Renal pelvis (tissue), 12 donors: ENCODE measurements around the gene EEF1A2. TPM values are rescaled to one million over a fixed set of nuclear protein-coding genes. Genes with fewer than 3 reads are reported as not detected.

Experiments used
- DNase-seq: peaks from one replicate; pipeline ENCODE4 v3.0.0-alpha.2; 2013
- long read RNA-seq, 16 experiments: transcript quantifications; one replicate each; lab custom pipeline, GENCODE V29; 2026
- polyA plus RNA-seq, 3 donors: library from polyadenylated mRNA; unstranded; fragments of 120-200 nt; gene quantifications; one replicate each; pipeline ENCODE4 v1.2.1, GENCODE V29; 2013; ENCODE audit not compliant: insufficient read length in 3 of 3

EEF1A2 gene
- polyA plus RNA-seq = 1 to 10 TPM in 2 of 3 donors, under 1 TPM in 1; 0.96 to 2.4 (median 1.2) TPM
- long read RNA-seq, donor 1, partial matches to known transcripts = 1,121 of 1,173 reads
- long read RNA-seq, donor 1, other reads (novel, unspliced or antisense) = 52 of 1,173 reads
- long read RNA-seq, donor 2, partial matches to known transcripts = 1,678 of 1,729 reads
- long read RNA-seq, donor 2, other reads (novel, unspliced or antisense) = 50 of 1,729 reads
- long read RNA-seq, donor 3, partial matches to known transcripts = 1,045 of 1,081 reads
- long read RNA-seq, donor 3, other reads (novel, unspliced or antisense) = 36 of 1,081 reads
- long read RNA-seq, donor 4, partial matches to known transcripts = 1,609 of 1,675 reads
- long read RNA-seq, donor 4, other reads (novel, unspliced or antisense) = 66 of 1,675 reads
- long read RNA-seq, donor 5 = 0 reads
- long read RNA-seq, donor 6 = 0 reads
- long read RNA-seq, donor 7 = 0 reads
- long read RNA-seq, donor 8 = 0 reads
- long read RNA-seq, donor 9, partial matches to known transcripts = 0 of 1 reads
- long read RNA-seq, donor 9, other reads (novel, unspliced or antisense) = 0 of 1 reads
- long read RNA-seq, donor 10, partial matches to known transcripts = 1,635 of 1,688 reads
- long read RNA-seq, donor 10, other reads (novel, unspliced or antisense) = 53 of 1,688 reads
- long read RNA-seq, donor 11 = 0 reads
- long read RNA-seq, donor 12, partial matches to known transcripts = 0 of 1 reads
- long read RNA-seq, donor 12, other reads (novel, unspliced or antisense) = 0 of 1 reads
- long read RNA-seq, donor 13 = 0 reads
- long read RNA-seq, donor 14, partial matches to known transcripts = 2,331 of 2,401 reads
- long read RNA-seq, donor 14, other reads (novel, unspliced or antisense) = 70 of 2,401 reads
- long read RNA-seq, donor 15, partial matches to known transcripts = 0 of 4 reads
- long read RNA-seq, donor 15, other reads (novel, unspliced or antisense) = 0 of 4 reads
- long read RNA-seq, donor 16, partial matches to known transcripts = 0 of 2 reads
- long read RNA-seq, donor 16, other reads (novel, unspliced or antisense) = 0 of 2 reads

DNA sequence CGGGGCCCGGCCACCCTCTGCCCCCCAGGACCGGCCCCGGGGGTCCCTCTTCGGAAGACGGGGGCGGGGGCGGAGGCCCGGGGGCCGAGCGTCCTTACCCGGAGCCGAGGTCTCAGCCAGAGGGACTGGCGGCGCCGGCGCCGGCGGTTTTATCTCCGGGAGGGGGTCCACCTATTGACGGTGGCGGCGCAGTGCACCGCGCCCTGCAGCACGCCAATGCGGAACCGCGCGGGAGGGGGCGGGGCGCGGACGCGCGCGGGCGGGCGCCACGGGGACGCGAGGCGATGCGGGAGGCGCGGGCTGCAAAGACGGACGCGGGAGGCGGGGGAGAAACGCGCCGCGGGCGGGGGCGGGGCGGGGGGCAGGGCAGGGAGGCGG, at the start of gene EEF1A2:
TSS of gene EEF1A2 (minus strand) at position 124 of the 378 bp plus-strand sequence. CDS start 1,320 bp downstream, outside the sequence.
- no peak for DNase-seq

DNA sequence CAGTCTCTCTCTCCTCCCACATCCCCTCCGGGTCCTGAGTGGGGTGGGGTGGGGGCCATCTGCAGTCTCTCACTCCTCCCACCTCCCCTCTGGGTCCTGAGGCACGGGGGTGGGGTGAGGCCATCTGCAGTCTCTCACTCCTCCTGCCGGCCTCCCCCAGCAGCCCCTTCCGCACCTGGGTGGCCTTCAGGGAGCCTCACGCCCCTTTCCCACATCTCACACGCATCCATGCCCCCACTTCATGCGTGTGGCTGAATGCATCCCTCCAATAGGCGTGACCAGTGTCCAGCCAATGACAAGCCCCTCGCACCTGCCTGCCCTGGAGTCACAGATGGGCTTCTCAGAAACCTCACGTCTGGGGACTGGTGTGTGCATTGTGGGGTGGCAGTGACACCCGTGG, 49.7 kb upstream of the EEF1A2 start:
- no peak for DNase-seq

DNA sequence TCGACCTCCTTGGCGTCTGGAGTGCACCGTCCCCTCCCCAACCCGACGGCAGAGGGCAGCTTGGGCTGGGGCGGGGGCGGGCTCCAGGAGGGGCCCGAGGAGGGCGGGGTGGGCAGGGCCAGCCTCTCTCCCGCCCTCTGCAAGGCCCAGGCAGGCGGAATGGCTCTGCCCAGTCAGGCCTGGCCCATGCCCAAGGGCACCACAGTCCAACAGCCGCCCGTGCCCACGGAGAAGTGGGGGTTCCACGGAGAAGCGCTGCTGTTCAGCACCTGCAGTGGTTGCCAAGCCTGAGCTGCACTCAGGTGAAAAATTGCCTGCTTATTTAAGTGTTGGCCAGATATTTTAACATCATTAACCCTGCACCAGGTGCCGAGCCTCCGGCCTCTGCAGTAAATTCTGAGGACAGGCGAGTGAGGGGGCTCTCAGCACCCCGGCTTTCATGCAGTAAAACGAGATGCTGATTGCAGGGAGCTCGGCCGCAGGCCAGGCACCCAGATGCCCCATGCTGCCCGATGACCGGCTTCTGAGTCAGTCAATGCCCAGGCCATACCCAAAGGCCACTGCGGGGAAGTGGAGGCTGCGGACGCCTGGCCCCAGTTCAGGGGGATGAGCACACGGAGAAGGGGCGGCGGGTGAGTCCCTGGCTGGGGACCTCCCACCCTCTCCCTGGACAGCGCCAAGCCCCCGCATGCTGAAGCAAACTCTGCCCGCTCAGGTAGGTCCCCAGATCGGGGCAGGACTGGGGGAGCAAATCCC, 49.0 kb upstream of the EEF1A2 start, which contains the start of gene SRMS:
TSS of gene SRMS (minus strand) at position 25 of the 756 bp plus-strand sequence. CDS start 286 bp downstream, outside the sequence.
- DNase-seq = no peak

DNA sequence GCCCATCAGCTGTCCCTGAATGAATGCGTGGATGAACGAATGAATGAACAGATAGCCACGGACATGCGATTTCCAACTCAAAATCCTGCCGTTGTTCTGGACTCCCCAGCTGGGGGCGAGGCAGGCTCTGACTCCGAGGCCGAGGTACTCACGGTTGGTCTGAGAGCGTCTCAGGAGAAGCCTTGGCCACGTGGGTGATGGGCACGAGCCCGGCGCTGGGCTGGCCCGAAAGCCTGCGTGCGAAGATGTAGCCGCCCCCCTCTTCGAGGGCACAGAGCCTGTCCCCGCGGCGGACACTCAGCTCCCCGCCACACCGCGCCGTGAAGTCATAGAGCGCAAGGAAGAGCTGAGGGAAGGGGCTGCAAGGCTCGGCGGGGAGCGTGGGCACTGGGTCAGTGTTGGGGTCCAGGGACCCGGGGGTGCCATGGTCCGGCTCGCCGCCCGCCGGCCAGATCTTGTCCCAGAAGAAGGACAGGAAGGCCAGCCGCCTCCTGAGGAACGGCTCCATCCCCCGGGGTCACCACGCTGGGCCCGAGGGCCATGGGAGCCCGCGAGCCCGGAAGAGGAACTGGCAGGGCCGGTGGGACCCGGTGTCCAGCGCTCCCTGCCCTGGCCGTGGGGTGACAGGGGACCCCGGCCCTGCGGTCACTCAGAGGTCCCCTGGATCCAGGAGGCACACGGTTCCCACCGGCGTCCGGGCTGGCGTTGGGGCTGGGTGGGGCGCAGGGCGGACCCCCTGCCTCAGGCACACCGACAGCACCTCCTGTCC, 48.3 kb upstream of the EEF1A2 start:
- DNase-seq = no peak

DNA sequence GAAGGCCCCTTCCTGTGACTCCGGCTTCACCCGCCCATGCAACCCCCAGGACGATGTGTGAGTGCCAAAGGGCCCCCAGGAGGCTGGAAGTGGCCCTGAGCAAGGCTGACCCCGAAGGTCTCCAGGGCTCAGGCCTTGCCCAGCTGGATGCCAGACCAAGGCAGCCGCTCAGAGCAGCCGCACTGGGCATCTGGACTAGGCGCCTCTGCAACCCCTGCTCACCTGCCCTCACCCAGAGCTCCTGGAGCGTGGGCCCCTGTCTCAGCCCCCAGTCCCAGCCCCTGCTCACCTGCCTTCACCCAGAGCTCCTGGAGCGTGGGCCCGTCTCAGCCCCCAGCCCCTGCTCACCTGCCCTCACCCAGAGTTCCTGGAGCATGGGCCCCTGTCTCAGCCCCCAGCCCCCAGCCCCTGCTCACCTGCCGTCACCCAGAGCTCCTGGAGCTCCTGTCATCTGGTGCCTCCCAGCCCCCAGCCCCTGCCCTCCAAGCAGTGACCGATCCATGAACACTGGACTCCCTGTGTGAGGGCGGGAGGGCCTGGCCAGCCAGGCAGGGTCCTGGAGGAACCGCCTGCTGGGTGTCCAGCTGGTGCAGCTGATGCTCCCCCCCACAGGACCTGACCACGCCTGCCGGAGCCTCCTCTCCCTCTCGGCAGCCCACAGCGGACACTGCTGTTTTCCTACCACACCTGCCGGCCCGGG, 47.5 kb upstream of the EEF1A2 start:
- no peak for DNase-seq

DNA sequence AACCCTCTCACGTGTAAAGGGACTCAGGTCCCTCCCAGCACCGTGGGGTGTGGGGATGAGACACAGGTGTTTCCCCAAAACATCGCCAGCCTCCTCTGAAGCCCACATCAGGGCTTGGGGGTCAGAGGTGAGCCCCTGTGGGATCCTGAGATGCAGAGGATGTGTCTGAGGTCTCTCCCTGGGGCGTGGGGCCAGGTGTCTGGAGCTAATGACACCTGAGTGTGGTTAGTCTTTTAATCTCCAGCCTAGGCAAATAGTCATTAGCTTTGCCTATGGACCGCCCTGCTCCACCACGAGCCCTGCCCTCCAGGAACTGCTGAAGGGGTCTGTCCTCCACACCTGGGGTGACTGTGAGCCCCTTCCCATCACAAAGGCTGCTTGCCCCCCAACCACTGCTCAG, 46.9 kb upstream of the EEF1A2 start:
- DNase-seq = no peak

DNA sequence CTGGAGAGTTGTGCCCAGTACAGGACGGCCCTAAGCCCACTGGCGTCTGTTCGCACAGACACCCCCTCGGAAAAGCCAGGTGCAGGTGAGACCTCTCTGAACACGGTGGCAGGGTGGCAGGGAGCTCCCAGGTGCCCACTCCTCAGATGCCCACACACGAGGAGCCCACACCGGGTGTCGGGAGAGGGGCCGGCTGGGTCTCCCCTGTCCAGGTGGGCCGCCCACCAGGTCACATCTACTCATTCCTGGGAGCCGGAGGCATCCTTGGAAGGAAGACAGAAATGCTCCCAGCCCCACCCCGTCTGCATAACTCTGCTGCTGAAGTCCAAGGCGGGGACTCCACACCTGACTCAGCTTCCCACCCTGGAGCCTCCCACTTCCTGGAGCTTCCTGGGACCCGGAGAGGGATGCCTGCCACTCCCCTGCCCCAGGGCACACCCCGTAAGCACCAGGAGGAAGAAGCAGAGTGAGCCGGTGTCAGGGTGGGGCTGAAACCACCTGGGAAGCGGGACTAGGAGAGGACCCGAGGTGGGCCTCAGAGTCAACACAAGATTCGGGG, 46.2 kb upstream of the EEF1A2 start:
- no peak for DNase-seq

DNA sequence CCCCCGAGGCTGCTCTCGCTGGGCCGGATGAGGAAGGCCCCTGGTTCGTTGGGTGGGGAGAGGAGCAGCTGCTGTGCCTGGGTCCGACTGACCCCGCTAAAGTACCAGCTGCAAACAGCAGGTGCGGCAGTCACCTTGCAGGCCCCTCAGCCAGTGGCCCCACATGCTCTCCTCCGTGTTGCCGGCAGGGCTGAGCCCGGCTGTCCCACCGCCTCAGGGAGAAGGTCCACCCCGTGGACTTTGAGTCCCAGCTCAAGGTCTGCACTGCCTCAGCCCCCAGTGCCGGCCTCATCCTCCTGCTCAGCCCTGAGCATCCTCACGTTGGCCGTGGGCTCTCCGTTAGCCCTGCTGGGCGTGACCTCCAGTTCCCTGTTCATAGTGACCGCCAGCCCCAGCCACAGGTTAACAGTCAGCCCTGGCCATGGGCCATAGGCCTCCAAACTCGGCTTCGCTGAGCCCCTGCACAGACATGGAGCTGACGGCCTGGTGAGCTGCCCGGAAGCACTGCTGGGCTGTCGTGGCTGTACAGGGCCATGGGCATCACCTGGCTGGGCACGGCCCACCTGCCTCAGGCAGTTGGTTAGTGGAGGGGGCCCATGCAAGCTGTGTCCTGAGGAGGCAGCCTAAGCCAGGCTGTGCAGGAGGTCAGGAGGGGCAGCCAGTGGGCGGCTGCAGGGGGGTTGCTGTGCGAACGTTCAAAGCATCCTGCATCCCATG, 45.5 kb upstream of the EEF1A2 start:
- no peak for DNase-seq

DNA sequence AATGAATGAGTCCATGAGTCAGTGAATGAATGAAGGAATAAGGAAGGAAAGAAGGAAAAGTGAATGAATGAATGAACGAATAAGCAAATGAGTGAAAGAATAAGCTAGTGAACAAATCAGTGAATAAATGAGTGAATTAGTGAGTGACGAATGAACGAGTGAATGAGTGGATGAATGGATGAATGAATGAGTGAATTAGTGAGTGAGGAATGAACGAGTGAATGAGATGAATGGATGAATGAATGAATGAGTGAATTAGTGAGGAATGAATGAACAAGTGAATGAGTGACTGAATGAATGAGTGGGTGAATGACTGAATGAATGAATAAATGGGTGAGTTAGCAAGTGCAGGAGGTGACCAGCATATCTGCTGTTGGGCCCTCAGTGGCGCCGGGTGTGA, 44.9 kb upstream of the EEF1A2 start:
- no peak for DNase-seq

DNA sequence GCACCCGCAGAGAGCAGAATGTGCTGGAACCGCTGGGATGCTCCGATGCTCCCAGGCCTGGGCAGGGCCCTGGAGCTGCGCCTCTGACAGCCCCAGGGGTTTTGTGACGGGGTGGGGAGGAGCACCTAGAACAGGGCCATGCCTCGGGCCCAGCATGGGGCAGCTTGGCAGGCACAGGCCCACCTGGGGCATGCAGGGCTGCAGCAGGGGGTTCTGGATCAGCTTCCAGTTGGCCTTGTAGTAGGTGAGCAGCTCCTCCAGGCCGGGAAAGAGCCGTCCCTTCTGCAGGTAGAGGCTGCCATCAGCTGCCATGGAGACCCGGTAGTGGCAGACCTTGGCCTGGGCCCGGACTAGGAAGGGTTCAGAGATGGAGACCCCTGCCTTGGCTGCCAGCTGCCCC, 44.2 kb upstream of the EEF1A2 start:
- DNase-seq = no peak

DNA sequence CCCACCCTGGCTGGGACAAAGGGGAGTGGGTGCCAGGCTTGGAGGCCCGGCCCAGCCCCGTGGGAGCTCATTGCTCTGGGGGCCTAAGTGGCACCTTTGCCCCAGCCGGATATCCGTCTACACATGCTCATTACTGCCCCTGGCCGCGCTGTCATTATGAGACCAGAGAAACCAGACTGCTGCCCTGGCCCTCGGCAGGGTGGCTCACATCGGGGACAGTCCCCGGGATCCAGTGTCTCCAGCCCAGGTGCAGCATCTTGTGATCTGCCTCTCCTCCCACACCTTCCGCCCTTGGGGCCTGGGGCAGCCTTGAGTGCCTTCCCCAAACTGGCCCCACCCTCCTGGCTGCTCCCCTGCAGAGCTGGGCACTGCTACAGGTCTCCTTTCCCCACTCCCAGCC, 43.8 kb upstream of the EEF1A2 start:
- DNase-seq = no peak

DNA sequence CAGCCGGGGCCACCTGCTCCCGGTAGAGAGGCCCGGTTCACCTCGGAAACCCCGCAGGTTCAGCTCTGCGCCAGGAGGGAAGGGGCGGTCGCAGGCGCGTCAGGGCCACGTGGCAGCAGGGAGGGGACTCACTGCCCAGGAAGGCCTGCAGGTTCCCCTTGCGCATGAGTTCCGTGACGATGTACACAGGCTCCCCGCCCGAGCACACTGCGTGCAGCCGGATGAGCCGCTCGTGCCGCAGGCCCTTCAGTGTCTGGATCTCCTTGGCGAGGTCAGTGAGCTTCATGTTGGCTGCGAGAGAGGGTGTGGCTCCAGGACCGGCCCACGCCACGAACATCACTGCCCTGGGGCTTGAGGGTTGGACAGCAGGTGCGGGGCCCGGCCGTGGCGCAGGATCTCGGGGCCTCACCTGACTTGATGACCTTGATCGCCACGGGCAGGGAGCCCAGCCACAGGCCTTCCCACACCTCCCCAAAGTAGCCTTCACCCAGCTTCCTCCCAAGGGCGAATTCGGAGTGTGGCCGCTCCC, 43.2 kb upstream of the EEF1A2 start:
- DNase-seq = no peak

DNA sequence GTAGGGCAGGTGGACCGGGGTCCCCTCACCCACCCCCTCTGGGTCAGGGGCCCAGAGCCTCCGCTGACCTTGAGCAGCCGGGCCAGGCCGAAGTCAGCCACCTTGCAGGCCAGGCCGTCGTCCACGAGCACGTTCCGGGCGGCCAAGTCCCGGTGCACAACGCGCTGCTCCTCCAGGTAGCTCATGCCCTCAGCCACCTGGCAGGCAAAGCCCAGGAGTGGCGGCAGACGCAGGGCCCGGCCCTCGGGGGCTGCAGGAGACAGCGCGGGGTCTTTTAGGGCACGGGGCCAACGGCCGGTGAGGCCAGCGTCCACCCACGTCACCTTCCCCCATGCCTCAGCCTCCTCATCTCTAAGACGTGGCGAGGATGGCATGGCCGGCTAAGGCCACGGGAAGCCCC, 42.5 kb upstream of the EEF1A2 start:
- no peak for DNase-seq

DNA sequence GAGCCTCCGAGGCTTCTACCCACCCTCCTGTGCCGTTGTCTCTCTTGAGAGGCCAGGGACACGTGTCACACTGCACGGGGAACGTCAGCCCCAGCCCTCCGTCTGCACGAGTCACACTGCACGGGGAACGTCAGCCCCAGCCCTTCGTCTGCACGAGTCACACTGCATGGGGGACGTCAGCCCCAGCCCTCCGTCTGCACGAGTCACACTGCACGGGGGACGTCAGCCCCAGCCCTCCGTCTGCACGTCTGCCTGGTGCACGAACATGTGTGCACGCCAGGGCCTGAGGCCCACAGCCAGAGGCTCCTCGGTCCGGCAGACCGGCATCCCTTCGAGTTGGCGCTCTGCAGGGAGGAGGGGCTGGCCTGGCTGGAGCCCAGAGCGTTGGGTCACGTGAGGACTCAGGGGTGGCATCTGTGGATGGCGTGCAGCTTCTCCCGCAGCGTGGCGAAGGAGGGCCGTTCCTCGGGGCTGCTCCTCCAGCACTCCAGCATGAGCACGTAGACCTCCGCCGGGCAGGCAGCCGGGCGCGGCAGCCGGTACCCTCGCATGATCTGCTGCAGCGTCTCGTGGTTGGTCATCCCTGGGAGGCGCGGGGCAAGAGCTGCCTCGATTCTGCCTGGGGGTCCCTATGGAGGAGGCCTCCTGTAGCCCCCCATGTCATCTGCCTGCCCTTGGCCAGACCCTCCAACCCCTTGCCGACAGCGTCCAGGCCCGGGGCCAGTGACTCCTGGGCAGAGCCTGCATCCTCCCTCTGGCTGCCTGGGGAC, 41.7 kb upstream of the EEF1A2 start:
- DNase-seq = no peak

DNA sequence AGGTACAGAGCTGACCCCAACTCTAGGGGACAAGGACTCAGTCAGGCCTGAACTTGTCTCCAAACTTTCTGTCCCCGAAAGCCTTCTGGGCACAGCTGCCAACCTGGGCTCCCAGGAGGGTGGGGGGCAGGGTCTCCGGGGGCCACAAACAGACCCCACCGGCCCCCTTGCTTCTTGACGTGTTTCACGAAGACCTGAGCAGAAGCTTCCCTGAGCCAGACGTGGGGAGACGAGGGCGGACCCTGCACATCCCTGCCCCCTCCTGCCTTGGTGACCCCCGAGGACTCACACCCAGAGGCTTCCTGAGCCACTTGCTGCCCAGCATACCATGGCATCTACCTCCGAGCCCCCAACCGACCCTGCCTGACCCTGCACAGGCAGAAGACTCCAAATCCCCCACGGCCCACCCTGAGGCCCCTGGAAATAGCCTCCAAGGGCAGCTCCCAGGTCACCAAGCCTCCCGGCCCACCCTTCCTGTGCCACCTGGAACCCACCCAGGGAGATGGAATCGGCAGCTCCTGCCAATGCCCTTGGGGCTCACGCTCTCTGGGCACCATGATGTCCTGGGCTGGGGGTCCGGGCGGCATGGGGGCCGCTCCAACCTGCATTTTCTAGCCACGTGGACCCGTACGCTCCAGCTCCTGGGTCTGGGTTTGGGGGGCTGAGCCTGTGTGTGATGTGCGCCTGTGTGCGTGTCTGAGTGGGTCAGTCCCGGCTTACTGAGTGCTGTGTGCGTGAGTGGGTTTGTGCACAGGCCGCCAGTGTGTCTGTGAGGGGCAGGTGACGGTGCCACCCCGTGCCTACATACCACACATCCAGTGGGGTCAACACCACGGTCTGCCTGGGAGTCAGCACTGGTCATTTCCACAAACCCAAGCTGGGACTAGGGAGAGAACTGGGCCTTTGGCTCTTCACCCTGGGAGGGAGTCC, 40.8 kb upstream of the EEF1A2 start:
- no peak for DNase-seq

DNA sequence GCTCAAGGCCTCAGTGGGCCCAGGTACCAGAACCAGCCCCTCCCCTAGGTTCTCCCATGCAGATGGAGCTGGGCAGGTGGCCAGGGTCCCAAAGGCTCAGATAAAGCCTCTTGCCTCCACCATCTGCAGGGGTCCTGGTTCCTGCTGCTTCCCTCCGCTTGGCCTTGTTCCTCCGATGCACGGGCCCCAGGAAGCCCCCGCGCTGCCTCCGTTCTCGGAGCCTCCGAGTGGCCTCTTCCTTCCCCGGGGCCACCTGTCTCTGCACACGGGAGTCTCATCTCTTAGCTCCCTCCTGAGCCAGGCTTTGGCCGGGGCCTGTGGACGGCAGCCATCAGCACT, 40.2 kb upstream of the EEF1A2 start:
- no peak for DNase-seq
